Neutrophil (primary cell): ENCODE data around the gene PDE7B.

Source experiments
- H3K27ac ChIP-seq: fragments of 200-600 bp; sonication (generic); 2 replicates; pipeline ENCODE4 v1.5.1; 2016; ENCODE audit warnings: mild to moderate bottlenecking, moderate library complexity
- H3K27me3 ChIP-seq: fragments of 200-600 bp; sonication (generic); 2 replicates; pipeline ENCODE4 v1.6.0; 2016; ENCODE audit warnings: mild to moderate bottlenecking
- H3K36me3 ChIP-seq: fragments of 200-600 bp; sonication (generic); 2 replicates; pipeline ENCODE4 v1.5.1; 2017
- H3K4me1 ChIP-seq, 2 experiments: fragments of 200-600 bp in 1 of 2; sonication (generic) in 1 of 2; 1 replicate in 1 of 2; 2 replicates in 1 of 2; pipeline versions ENCODE4 v1.5.1 to v1.6.1; 2013 to 2016; ENCODE audit warnings: low read depth in 1 of 2, low read length in 1 of 2, mild to moderate bottlenecking in 1 of 2, moderate library complexity in 1 of 2; ENCODE audit not compliant: control insufficient read depth in 1 of 2, insufficient read depth in 1 of 2
- H3K4me3 ChIP-seq, 2 experiments: fragments of 200-600 bp in 1 of 2; sonication (generic) in 1 of 2; 1 replicate in 1 of 2; 2 replicates in 1 of 2; pipeline ENCODE4 v1.5.1; 2013 to 2016; ENCODE audit warnings: low read depth in 1 of 2, low read length in 1 of 2, mild to moderate bottlenecking in 1 of 2, moderate library complexity in 1 of 2
- H3K9me3 ChIP-seq: fragments of 200-600 bp; sonication (generic); 2 replicates; pipeline ENCODE4 v1.5.1; 2016
- TF ChIP-seq, protein P1 (sequence below): fragments of 200-600 bp; sonication (generic); IDR thresholded peaks from 2 replicates; pipeline ENCODE4 v1.5.1; 2016; ENCODE audit warnings: antibody characterized with exemption

The PDE7B gene

GRCh38 chr6:136025736-136026135, 174.2 kb downstream of the PDE7B start:
- no peaks in the 10 kb centered on the region for H3K9me3 ChIP-seq
- no peak overlapping the region for H3K4me3 ChIP-seq
- no peaks in the 10 kb centered on the region for H3K27me3 ChIP-seq
- no peak overlapping the region for H3K27ac ChIP-seq
- H3K4me1 ChIP-seq, result no peaks in the 10 kb centered on the region
- H3K36me3 ChIP-seq, result no peaks in the 10 kb centered on the region
- TF ChIP-seq, protein P1, sequence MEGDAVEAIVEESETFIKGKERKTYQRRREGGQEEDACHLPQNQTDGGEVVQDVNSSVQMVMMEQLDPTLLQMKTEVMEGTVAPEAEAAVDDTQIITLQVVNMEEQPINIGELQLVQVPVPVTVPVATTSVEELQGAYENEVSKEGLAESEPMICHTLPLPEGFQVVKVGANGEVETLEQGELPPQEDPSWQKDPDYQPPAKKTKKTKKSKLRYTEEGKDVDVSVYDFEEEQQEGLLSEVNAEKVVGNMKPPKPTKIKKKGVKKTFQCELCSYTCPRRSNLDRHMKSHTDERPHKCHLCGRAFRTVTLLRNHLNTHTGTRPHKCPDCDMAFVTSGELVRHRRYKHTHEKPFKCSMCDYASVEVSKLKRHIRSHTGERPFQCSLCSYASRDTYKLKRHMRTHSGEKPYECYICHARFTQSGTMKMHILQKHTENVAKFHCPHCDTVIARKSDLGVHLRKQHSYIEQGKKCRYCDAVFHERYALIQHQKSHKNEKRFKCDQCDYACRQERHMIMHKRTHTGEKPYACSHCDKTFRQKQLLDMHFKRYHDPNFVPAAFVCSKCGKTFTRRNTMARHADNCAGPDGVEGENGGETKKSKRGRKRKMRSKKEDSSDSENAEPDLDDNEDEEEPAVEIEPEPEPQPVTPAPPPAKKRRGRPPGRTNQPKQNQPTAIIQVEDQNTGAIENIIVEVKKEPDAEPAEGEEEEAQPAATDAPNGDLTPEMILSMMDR, result no peak

- no peaks in the 10 kb centered on the region for H3K9me3 ChIP-seq
- H3K36me3 ChIP-seq, result no peaks in the 10 kb centered on the region
- H3K4me1 ChIP-seq, result peaks cover 0 to under 1% of the 10 kb centered on the region in 2 experiments
- H3K4me3 ChIP-seq, result no peak overlapping the region
- H3K27ac ChIP-seq, result no peak overlapping the region
- TF ChIP-seq, protein P1, result no peak
- H3K27me3 ChIP-seq, result no peaks in the 10 kb centered on the region
Measured at GRCh38 chr6:136030131-136030530, 178.6 kb downstream of the PDE7B start.

- H3K4me1 ChIP-seq, result peaks cover 0 to 5% of the 10 kb centered on the region in 2 experiments
- H3K36me3 ChIP-seq, result no peaks in the 10 kb centered on the region
- TF ChIP-seq, protein P1, result no peak
- no peak overlapping the region for H3K27ac ChIP-seq
- no peak overlapping the region for H3K4me3 ChIP-seq
- H3K27me3 ChIP-seq, result no peaks in the 10 kb centered on the region
- H3K9me3 ChIP-seq, result no peaks in the 10 kb centered on the region
Measured at GRCh38 chr6:136031982-136032381, 180.5 kb downstream of the PDE7B start.

DNA sequence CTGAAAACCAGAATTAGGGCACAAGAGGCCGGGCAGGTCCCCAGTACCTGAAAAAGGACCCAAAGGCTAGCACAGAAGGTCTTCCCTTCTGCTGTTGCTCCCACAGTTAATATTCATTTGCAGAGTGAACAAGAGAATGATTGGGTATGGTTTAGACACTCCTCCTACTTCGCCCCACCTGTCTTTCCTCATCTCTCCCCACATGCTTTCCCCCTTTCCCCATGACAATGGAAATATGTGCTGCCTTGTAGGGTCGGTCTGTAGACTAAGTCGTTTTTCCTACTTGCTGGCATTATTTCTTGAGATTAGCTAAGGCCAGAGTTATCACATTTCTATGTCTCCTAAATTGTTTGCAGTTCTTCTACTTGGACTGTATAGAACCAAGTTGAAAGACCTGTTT, 181.9 kb downstream of the PDE7B start:
- no peak overlapping the region for H3K27ac ChIP-seq
- H3K36me3 ChIP-seq, result no peaks in the 10 kb centered on the region
- no peaks in the 10 kb centered on the region for H3K27me3 ChIP-seq
- TF ChIP-seq, protein P1, result no peak
- H3K9me3 ChIP-seq, result no peaks in the 10 kb centered on the region
- H3K4me3 ChIP-seq, result no peak overlapping the region
- peaks cover 0 to 5% of the 10 kb centered on the region in 2 experiments for H3K4me1 ChIP-seq

DNA sequence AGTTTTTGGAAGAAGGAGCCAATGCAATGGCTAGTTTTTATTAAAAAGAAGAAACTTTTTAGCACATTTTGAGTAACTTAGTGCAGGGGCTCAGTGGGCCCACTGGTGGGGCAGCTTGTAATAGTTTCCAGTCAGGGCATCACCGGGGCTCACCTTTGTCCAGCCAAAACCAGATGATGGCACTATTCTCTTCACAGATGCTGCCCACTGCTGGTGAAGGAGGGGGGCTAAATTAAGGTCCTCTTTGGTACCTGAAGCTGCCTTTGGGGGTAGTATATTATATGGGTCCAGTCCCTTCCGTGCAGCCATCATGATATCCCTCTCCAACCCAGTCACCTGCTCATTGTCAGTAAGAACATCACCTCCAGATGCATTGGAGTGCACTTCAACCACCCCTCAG, 182.9 kb downstream of the PDE7B start:
- TF ChIP-seq, protein P1, result no peak
- Histone ChIP-seq H3K9me3 (no peaks in the 10 kb centered on the region), H3K4me3 (no peak overlapping the region), H3K36me3 (no peaks in the 10 kb centered on the region), H3K27me3 (no peaks in the 10 kb centered on the region), H3K27ac (no peak overlapping the region), H3K4me1 (peaks cover 0 to 5% of the 10 kb centered on the region in 2 experiments)
